GM21737 (cell line): ENCODE results near the gene ANKS4B.
"Not testable (repeated sequence)": the region's sequence is repeated elsewhere in the genome, so short reads cannot be mapped to it uniquely, and the experiment has no call there.

ENCODE experiments used
- ATAC-seq: cut with Tn5 transposase; IDR thresholded peaks from one replicate; pipeline ENCODE4 v1.9.1; 2021; ENCODE audit warnings: mild to moderate bottlenecking, moderate library complexity; ENCODE audit not compliant: unreplicated experiment

Gene ANKS4B, protein sequence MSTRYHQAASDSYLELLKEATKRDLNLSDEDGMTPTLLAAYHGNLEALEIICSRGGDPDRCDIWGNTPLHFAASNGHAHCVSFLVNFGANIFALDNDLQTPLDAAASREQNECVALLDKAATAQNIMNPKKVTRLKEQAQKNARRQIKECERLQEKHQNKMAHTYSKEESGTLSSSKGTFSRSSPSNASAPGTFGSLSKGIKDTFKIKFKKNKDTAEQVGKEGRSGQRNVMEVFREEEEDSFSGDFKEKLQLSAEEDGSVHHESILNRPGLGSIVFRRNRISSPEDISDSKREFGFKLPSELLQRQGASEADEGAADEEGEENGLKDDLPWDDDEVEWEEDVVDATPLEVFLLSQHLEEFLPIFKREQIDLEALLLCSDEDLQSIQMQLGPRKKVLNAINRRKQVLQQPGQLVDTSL

DNA sequence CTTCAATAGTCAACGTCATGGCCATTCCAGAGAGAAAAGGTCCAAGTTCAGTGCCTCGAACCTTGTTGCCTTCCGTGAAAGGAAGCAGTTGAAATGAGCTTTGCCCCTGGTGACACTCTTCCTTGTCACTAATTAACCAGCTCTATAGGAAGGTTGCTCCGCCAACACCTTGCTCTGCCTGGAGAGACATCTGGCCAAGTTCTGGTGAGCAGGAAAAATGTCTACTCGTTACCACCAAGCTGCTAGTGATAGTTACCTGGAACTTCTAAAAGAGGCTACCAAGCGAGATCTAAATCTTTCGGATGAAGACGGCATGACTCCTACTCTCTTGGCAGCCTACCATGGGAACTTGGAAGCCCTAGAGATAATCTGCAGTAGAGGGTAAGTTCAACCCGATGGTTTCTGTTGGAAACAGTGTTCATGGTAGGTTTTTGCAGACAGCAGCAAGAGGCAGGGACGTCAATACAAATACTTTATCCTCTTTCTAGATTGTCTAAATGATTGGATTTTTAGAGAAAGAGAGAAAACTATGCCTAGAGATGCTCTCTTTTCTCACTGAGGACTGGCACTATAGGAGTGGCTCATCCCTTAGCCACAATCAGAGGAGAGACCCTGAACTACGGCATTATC lies at the start of gene ANKS4B:
Gene ANKS4B, plus strand, starts transcription at position 179 of the 630 bp plus-strand sequence. Its CDS starts 39 bp downstream, at position 218.
- no peak for ATAC-seq

DNA sequence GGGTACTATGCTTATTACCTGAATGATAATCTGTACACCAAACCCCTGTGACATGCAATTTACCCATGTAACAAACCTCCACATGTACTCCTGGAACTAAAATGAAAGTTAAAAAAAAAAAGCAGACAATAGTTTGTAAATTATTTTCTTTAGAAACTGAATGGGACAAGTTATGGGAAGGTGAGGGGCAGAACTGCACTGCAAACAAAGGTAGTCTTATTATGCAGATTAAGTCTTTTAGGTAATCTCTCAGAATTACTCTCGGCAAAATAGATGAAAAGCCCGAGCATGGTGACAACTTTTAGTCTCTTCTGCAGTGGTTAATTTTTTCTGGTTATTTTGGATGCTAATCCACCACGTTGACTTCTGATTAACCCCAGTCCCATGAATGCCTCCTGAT lies 49.5 kb upstream of the ANKS4B start:
- no peak for ATAC-seq

DNA sequence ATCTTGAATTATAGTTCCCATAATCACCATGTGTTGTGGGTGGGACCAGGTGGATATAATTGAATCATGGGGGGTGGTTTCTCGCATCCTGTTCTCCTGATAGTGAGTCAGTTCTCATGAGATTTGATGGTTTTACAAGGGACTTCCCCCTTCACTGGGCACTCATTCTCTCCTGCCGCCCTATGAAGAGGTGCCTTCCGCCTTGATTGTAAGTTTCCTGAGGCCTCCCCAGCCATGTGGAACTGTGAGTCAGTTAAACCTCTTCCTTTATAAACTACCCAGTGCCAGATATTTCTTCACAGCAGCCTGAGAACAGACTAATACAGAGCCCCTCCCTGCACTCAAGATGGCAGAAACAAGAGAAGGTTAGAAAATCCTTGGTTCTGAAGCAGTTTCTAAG lies 48.7 kb upstream of the ANKS4B start:
- ATAC-seq: no peak

DNA sequence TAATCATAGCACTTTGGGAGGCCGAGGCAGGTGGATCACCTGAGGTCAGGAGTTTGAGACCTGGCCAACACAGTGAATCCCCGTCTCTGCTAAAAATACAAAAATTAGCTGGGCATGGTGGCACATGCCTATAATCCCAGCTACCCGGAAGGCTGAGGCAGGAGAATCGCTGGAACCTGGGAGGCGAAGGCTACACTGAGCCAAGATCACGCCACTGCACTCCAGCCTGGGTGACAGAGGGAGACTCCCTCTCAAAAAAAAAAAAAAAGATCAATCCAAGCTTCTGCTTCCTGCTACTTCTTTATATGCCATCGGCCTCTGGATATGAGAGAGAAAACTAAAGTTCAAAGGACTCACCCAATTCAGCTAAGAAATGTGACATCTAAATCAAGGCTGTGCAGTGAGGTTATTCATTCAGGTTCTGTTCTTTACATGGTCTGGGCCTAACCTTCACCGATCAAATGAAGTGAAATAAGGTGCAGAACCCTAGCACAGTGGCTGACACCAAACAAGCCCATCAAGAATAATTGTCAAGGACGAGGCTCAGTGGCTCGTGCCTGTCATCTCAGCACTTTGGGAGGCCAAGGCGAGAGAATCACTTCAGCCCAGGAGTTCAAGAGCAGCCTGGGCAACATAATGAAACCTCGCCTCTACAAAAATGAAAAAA lies 47.7 kb upstream of the ANKS4B start:
- ATAC-seq: no peak

DNA sequence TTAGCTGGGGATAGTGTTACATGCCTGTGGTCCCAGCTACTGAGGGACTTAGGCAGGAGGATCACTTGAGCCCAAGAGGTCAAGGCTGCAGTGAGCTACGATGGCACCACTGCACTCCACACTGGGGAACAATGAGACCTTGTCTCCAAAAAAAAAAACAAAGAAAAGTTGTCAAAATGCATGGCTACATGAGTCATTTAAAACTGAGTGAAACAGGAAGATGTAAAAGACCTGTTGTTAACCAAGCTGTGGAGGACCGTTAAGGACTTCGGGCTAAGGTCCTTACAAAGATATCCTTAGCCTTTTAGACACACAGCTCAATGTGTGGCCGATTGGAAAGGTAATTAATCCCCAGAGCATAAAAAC lies 47.2 kb upstream of the ANKS4B start:
- ATAC-seq: no peak

DNA sequence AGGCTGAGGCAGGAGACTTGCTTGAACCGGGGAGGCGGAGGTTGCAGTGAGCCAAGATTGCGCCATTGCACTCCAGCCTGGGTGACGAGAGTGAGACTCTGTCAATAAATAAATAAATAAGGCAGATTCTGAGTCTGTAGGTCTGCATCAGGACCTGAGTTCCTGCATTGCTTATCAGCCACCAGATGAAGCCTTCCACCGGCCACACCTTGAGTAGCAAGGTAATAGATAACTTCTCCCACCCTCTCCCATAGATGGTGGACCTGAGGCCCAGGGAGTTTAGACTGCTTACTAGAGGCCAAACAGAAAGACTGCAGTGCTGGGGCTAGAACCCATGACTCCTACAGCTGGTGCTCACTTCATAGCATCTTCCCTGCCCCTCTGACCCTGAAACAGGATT lies 44.2 kb upstream of the ANKS4B start:
- no peak for ATAC-seq

DNA sequence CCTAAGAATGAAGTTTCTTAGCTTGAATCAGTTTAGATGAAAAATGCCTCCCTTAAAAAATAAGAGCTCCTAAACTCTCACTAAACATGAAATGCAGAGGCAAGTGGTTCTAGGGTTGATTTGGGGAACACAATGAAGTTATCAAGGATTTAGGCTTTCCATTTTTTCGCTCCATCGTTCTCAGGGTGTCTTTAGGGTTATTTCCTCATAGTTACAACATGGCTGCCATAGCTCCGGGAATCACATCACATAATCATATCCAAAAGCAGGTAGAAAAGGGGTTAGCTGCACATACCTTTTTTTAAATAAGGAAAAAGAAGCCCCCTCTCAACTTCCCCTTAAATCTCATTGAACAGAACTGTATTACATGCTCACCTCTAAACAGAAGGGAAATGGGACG lies 43.5 kb upstream of the ANKS4B start:
- no peak for ATAC-seq

DNA sequence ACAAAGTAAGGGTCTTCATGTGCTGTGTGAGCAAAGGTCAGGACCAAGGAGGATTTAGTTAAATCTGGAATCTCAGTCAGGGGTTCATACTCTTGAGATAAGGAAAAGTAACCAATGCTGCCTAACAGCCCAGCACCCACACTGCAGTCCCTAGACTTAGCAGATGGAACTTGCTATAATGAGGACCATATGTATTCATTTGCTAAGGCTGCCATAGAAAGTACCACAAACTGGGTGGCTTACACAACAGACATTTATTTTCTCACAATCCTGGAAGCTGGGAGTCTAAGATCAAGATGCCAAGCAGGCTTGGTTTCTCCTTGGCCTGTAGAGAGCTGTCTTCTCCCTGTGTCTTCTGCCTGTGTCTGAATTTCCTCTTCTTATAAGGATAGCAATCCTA lies 42.9 kb upstream of the ANKS4B start:
- no peak for ATAC-seq

DNA sequence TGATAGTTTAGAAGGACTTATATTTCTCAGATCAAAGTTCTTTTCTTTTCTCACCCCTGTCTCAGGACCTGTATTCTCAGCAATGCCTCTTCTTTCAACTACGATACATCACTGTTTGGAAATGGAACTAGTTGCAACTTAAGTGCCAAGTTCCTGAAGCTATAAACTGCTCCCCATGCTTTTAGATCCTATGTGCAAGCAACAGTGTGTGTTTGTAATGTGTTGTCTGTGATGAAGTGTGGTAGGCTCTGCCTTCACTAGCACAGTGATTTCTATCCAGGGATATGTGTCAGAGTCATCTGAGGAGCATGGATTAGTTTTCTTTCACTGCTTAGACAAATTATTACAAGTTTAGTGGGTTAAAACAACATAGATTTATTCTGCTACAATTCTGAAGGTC lies 40.5 kb upstream of the ANKS4B start:
- ATAC-seq: no peak

DNA sequence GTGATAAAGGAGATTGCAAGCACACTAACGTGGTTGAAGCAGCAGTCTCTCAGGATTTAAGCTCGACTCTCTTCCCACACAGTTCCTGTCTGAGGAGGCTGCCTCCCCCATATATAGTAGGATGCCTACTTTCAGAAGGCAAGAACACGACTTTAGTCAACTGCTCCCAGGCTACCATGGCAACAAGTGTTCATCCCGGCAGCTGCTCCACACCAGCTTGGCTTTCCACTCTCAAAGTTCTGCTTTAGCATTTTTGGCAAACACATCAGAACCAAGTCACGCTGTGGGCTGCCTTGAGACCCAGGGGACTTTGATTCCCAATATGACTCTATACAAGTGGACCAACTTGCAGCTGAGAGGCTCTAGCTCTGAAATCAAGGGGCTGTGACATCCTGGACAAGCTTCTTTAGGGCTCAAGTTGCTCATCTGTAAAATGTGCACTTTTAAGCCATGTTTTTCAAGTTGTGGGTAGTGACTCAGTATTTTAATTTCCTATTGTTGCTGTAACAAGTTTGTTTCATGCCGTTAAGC lies 38.7 kb upstream of the ANKS4B start:
- no peak for ATAC-seq

DNA sequence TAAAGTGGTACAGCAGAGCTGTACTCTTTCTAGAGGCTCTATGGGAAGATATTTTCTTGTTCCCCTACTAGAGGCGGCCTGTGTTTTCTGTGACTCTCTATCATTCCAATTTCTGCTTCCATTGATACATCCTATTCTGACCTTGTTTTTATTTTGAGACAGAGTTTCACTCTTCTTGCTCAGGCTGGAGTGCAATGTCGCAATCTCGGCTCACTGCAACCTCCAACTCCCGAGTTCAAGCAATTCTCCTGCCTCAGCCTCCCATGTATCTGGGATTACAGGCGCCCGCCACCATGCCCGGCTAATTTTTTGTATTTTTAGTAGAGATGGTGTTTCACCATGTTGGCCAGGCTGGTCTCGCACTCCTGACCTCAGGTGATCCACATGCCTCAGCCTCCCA lies 38.2 kb upstream of the ANKS4B start:
- ATAC-seq: not testable (repeated sequence)

DNA sequence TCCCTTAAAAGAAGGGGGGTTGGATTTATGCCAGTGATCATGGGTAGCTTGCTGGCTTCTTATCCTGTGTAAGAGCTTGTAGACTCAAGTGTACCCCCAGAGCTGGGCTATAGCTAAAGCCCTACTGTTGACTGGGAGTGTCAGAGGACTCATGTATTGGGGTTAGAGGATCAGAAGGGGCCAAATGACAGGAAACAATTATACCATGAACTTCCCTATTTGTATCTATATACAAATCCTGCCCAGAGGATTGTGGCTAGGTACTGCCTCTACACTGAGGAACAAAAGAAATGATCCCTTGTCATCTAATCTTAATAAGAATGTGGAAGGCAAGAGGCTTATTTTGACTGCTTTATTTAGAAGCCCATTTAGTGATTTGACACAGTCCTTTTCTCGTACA lies 36.4 kb upstream of the ANKS4B start:
- no peak for ATAC-seq

DNA sequence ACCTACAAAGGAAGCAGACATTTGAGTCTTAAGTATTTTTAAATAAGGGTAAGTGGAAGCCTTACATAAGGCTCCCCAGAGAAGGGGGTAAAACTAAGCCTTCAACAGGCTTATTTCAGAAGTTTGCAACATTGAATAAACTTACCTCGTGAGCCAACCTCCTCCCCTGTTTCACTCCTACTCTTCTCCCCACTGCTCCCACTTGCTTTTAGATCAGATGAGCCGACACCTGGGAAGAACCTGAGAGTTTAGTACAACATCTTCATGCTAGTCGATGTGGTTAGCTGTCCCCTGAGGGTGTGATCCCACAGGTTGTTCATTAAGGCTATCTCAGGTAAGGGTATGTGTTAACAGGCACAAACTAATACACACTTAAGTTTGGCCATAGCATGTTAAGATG lies 35.9 kb upstream of the ANKS4B start:
- no peak for ATAC-seq

DNA sequence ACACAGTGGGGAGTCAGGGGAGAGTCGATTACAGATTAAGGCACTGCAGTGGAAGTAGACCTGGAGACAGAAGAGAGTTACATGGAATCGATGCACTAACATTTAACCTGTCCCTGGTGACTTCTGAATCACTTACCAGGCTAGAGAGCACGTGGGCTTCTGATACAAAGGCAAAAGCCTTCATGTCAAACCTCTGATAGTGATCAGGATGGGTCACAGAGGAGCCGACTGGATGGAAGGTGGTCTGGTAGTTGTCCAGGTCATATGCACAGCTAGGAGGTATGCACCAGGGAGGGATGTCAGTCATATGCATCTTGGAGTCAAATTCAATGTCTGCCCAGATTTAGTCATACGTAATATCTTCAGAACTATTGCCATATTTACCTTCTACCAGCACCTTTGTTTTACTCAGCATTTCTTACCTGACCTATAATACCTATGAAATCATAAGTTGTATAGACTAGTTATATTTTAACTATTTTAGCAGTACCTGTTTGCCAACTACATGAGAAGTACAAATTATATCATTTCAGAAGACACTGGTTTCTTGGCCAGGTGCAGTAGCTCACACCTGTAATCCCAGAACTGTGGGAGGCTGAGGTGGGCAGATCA lies 33.8 kb upstream of the ANKS4B start:
- no peak for ATAC-seq

DNA sequence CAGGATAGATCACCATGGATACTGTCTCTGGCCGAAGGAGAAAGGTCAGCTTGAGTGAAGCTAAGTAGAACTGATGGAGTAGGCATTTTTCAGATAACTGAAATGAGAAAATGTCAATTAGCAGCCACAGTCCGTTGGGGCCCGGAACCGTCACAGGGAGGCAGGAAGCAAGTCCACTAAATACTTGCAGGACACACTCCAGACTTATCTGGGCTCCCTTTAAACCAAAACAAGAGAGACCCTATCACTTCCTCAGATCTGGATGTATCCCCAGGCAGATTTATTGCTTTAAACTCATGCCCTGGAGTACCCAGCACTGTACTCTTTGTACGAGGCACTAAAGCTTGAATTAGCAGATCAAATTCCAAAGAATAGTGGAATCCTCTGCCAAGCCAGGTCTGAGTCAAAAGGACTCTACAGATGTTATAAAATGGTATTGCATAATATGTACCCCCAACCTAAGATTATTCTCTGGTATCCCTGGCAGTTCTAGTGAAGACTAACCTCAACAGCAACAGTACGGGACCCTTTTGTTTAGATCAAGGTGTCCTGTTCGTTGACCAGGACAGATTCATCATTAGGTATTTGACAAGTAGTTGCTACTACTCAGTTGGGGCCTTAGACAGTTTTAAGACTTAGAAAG lies 30.2 kb upstream of the ANKS4B start:
- ATAC-seq: no peak

DNA sequence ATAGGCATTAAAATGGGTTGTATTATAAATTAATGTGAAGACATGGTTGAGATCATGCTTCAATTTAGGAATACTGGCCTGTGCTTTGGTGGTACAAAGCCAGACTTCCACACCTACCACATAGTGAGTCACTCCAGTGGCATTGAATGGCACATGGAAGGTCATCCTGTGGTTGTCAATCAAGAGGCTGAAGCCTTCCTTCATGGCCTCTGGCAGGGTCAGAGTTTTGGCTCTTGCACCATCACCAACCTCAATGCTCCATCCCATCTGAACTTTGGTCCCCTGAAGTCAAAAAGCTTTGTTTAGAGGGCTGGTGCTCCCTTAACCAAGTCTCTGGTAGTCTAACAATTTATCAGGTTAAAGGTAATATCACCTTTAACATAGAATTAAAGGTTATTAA lies 28.2 kb upstream of the ANKS4B start:
- ATAC-seq: no peak

DNA sequence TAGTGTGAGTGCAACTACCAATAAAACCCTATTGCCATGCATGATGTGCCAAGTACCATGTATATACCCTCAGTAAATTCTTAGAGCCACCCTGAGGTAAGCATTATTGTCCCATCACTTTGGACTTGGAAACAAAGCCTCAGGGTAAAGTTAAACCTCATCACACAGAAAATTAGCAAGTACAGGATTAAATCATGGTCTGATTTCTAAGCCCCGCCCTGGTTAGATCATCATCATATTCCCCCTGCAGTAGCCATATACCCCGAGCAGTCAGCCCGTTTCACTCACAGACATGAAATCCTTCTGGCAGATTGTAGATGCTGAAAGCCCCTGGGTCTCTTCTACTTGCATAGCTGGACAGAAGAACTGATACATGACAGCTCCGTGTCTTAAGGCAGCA lies 26.9 kb upstream of the ANKS4B start:
- ATAC-seq: no peak

DNA sequence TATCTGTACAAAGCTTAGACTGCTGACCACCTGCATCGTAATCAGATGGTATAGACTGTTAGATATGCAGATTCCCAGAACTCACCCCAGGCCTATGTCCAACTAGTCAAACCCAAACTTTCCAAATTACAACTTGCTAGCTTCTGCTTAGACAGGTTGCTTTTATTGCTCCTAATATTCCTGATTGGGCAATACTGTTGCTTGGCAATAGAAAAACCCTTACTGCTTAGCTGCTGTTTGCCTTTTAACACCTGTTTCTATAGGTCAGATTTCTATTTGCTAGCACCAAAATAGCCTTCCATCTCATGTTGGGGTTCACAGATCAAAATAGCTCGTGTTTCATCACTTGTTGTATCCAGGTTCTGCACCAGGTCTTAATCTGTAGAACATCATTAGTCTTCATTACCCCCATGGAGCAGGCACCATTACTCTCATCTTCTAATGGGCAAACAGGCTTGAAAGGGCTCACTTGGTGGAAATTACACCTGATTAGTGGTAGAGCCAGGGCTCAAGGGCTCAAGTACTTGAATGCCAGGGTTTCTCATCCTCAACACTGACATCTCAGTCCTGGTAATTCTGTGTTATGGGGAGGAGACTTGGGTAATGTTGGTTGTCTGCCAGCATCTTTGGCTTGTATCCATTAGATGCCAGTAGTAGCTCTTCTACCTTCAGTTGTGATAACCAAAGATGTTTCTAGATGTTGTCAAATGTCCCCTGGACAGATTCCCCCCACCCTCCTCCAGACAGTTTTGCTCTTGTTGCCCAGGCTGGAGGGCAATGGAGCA lies 24.9 kb upstream of the ANKS4B start:
- no peak for ATAC-seq

DNA sequence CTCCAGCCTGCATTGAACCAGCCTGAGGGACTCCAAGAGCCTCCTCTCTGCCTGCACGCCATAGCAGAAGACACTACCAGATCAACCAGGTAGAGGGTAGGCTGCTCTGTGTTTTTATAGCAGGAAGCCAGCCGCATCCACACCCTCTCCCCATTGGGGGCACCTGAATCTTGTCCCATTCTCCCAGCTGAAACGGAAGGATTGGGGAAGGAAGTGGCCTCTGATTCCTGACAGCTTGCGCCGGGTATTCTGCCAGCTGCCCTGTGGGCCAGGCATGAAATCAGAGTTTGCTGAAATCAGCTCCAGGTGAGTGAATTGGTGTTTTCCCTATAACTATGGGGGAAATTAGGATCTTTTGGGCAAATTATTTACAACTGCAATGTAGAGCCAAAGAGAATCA lies 22.0 kb upstream of the ANKS4B start, which contains the start of gene ZP2:
Gene ZP2, minus strand, starts transcription at position 89 of the 400 bp plus-strand sequence. Its CDS starts 27 bp downstream, at position 62.
- no peak for ATAC-seq

DNA sequence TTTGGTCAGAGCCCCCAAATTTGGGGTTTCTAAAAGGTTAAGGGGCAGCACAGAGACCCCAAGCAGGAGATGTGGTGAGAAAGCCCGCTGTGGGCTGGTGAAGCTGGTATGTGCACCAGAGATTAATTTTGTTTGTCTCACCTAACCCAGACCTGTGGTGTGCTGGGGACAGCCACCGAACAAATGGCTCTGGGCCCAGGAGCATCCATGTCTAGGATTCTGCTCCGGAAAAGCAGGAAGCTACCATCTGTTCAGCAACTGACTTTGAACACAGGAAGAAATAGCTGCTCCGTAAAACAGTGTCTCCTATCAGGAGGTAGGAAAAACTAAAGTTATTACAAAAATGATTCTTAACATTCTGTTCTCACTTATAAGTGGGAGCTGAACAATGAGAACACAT lies 19.4 kb upstream of the ANKS4B start:
- no peak for ATAC-seq
